GM13976 (cell line): ENCODE results near the gene NQO2.

Experiments used
- DNase-seq: peaks from one replicate; pipeline ENCODE4 v3.0.0; 2012; ENCODE audit warnings: low spot score
- CTCF ChIP-seq: IDR thresholded peaks from 2 replicates; pipeline ENCODE4 v1.5.1; 2012; ENCODE audit warnings: borderline replicate concordance, mild to moderate bottlenecking; ENCODE audit not compliant: insufficient read depth; ENCODE audit errors: extremely low read depth, missing control alignments, control extremely low read depth
- in situ Hi-C: fragments of 300-500 bp; cut with MboI; formaldehyde crosslinking; loops from one replicate; pipeline ENCODE4 v1.12.0; 2022; ENCODE audit warnings: low sequenced_read_pairs, mixed read lengths, inconsistent platforms; ENCODE audit not compliant: unreplicated experiment

NQO2 gene

GRCh38 chr6:2957696-2958330 lies 41.9 kb upstream of the NQO2 start:
- no peak for TF ChIP-seq CTCF
- DNase-seq, result no peak
- in situ Hi-C loops, result no loop called here

- in situ Hi-C loops, result no loop called here
- no peak for DNase-seq
- TF ChIP-seq CTCF, result no peak
These were observed 41.4 kb upstream of the NQO2 start for GRCh38 chr6:2958331-2958711.

- no peak for TF ChIP-seq CTCF
- no peak for DNase-seq
- in situ Hi-C loops, result no loop called here
These were observed 40.9 kb upstream of the NQO2 start for GRCh38 chr6:2958776-2959175.

- in situ Hi-C loops, result no loop called here
- no peak for TF ChIP-seq CTCF
- no peak for DNase-seq
These were observed 39.6 kb upstream of the NQO2 start for GRCh38 chr6:2959909-2960719.

GRCh38 chr6:2960935-2961334 lies 38.8 kb upstream of the NQO2 start:
- in situ Hi-C loops, result no loop called here
- no peak for TF ChIP-seq CTCF
- DNase-seq, result no peak

GRCh38 chr6:2961506-2961905 lies 38.2 kb upstream of the NQO2 start:
- in situ Hi-C loops, result no loop called here
- TF ChIP-seq CTCF, result no peak
- no peak for DNase-seq
